Measurements from ENCODE around the gene TET3. TPM values are rescaled to one million over a fixed set of nuclear protein-coding genes. Genes with fewer than 3 reads are reported as not detected.

TET3 gene
- total and polyA plus RNA-seq, 2 of the 4 experiments (the other 2 are of a cell fraction) = 1.6 to 1.8 TPM

DNA sequence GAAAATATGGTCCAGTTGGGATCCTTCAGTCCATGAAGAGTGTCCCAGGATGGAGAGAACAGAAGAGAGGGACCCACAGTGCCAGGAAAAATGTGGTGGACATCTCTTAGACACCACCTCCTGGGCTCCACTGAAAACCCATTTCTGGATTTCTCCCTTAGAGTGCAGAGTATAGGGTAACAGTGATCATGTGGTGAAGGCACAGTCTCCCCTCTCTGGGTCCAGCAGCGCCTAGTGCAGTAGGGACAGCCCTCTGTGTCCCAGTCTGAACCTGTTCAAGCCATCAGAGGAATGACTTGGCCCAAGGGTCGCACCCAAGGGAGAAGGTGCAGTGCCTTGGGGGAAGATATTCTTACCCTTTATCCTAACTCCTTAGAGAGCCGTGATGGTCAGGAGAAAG, 30.1 kb downstream of the TET3 start:
- H2BK15ac ChIP-seq (ENCODE audit: low read depth, low read length) = no peak overlapping the region
- H2BK20ac ChIP-seq (ENCODE audit: low read depth, low read length) = no peak overlapping the region
- TF ChIP-seq MXI1 (IDR thresholded peaks at IDR 0.05; ENCODE audit: borderline replicate concordance, low read depth, low read length) (no peak), RAD21 (IDR thresholded peaks at IDR 0.05; ENCODE audit: low read length) (no peak)
- H3K14ac ChIP-seq (replicated peaks; ENCODE audit: low read depth, low read length) = no peak overlapping the region
- no peak overlapping the region for H2AK5ac ChIP-seq (ENCODE audit: low read depth, low read length)
- no peak overlapping the region for H3K9ac ChIP-seq (ENCODE audit: low read depth, low read length)
- intact Hi-C loops (cut with micrococcal nuclease) (no loop called here), dilution Hi-C loops (cut with HindIII; ENCODE audit: low sequenced_read_pairs, unreplicated experiment) (no loop called here), in situ Hi-C loops (cut with MboI; ENCODE audit: low sequenced_read_pairs) (no loop called here)
- H4K8ac ChIP-seq (ENCODE audit: low read depth in 2 of 2, low read length in 2 of 2) = no peak overlapping the region
- no peak overlapping the region for H3K23ac ChIP-seq (ENCODE audit: low read depth, low read length)
- peaks cover 9 to 47% of the 10 kb centered on the region in 2 experiments for H3K79me1 ChIP-seq (ENCODE audit: low read depth in 1 of 2, low read length in 2 of 2)
- H2AFZ ChIP-seq (replicated peaks; ENCODE audit: low read length, poor library complexity) = no peak overlapping the region
- no peak overlapping the region for H3K27ac ChIP-seq (ENCODE audit: insufficient read depth, low read length)
- no peak overlapping the region for H3K18ac ChIP-seq (ENCODE audit: low read depth, low read length)
- no peak overlapping the region for H2BK120ac ChIP-seq (ENCODE audit: low read depth, low read length)
- no peak for ATAC-seq (ENCODE audit: low read depth)
- H3K4me3 ChIP-seq (ENCODE audit: insufficient read depth, low read depth, low read length) = no peak overlapping the region
- H3K9me1 ChIP-seq (ENCODE audit: insufficient read depth, low read length) = peaks cover 11% of the 10 kb centered on the region
- peaks cover 33% of the 10 kb centered on the region for H4K20me1 ChIP-seq (ENCODE audit: insufficient read depth, low read length)
- H3K4ac ChIP-seq (ENCODE audit: low read depth, low read length) = no peak overlapping the region
- H3K56ac ChIP-seq (ENCODE audit: extremely low read depth, insufficient read depth, low read length) = no peak overlapping the region
- H3K4me2 ChIP-seq (ENCODE audit: low read depth, low read length) = no peak overlapping the region
- no peak for DNase-seq
- ChIA-PET CTCF (no interaction called here), POLR2A (ENCODE audit: unreplicated experiment) (interaction anchor here (0.6 kb wide), 1 partner anchor 62 kb away, joined by 6 read pairs; no protein-coding TSS in a partner anchor)
- peaks cover 4% of the 10 kb centered on the region; the same call in 1 of the 2 replicates for H3K4me1 ChIP-seq (ENCODE audit: control insufficient read depth, insufficient read depth, low read length)
- no peaks in the 10 kb centered on the region for H3K27me3 ChIP-seq (ENCODE audit: control insufficient read depth, insufficient read depth, low read length)
- H2BK5ac ChIP-seq (ENCODE audit: low read depth, low read length, poor library complexity, severe bottlenecking) = no peak overlapping the region
- no peaks in the 10 kb centered on the region for H3K9me3 ChIP-seq (ENCODE audit: control insufficient read depth, insufficient read depth, low read length)
- H3K36me3 ChIP-seq (ENCODE audit: control insufficient read depth, insufficient read depth, low read length) = no peaks in the 10 kb centered on the region
- no CpG with 5 or more reads among the region's 3 CpGs for WGBS, 2 experiments (ENCODE audit: extremely low coverage in 2 of 2, insufficient read length in 1 of 2)
- H4K91ac ChIP-seq (ENCODE audit: insufficient read depth, low read depth, low read length) = no peak overlapping the region
- H2AK9ac ChIP-seq (replicated peaks; ENCODE audit: low read depth, low read length, poor library complexity) = no peak overlapping the region
- H4K5ac ChIP-seq (ENCODE audit: low read depth, low read length) = no peak overlapping the region
- no TSS peak for BruUV-seq (replicated peaks)
